ENCODE measurements around the gene LTBP3. TPM values are rescaled to one million over a fixed set of nuclear protein-coding genes. Genes with fewer than 3 reads are reported as not detected.

The LTBP3 gene
- total and polyA plus RNA-seq, 4 donors: 8.8 to 46.2 (median 17.0) TPM

DNA sequence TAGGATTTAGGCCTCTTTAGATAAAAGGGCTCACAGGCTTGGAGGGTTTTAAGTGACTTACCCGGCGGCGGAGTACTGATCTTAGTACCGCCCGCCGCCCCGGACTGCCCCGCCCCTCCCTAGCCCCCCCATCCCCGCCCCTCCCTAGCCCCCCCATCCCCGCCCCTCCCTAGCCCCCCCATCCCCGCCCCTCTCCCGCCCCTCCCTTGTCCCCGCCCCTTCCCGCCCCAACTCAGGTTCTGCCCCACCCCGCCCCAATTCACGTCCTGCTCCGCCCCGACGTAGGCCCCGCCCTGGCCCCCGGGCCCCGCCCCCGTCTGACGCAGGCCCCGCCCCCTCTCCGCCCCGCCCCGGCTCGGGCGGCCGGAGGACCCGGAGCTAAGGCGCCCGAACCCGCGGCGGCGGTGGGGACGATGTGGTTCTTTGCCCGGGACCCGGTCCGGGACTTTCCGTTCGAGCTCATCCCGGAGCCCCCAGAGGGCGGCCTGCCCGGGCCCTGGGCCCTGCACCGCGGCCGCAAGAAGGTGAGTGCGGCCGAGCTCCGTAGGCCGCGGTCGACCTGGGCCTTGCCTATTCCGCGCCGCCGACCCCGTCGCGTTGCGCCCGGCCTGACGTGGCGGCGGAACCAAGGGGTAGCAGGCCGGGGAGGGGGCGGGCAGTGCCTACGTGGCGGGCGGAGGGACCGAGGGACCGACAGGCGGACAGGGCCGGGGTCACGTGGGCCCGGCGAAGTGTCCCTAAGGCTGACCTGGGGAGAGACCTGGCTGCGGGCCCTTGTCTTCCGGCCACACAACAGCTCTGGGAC, 33.2 kb downstream of the LTBP3 start, which contains the start of gene SCYL1:
Gene SCYL1 (plus strand): TSS at position 343 of the 805 bp plus-strand sequence. CDS start 71 bp downstream, at position 414.
- Histone ChIP-seq H3K27me3 (ENCODE audit: control insufficient read depth in 4 of 4, insufficient read depth in 4 of 4, low read length in 3 of 4) (no peaks in the 10 kb centered on the region), H3K27ac (ENCODE audit: low read depth in 1 of 2, low read length in 2 of 2) (peak within 1 kb of the TSS; percentile 92 to 95), H3K4me1 (ENCODE audit: control insufficient read depth in 4 of 4, insufficient read depth in 4 of 4, low read length in 3 of 4) (peaks cover 14 to 49% (median 42%) of the 10 kb centered on the region in 4 donors), H3K9ac (ENCODE audit: low read depth in 1 of 2, low read length in 2 of 2) (peak within 1 kb of the TSS; percentile 69 to 86), H3K36me3 (ENCODE audit: control insufficient read depth in 4 of 4, insufficient read depth in 3 of 4, low read depth in 1 of 4, low read length in 3 of 4) (peaks cover 0 to 8% (median 4%) of the 10 kb centered on the region in 4 donors), H3K4me3 (ENCODE audit: low read depth in 1 of 3, low read length in 3 of 3) (peak within 1 kb of the TSS; percentile 67 to 95 (median 82)), H3K9me3 (ENCODE audit: control insufficient read depth in 4 of 4, low read length in 3 of 4) (no peaks in the 10 kb centered on the region)
- 3% methylated on average over 82 of the region's 82 CpGs for WGBS
- peak; percentile 98 for DNase-seq (ENCODE audit: low spot score)
- TF ChIP-seq, protein P1, sequence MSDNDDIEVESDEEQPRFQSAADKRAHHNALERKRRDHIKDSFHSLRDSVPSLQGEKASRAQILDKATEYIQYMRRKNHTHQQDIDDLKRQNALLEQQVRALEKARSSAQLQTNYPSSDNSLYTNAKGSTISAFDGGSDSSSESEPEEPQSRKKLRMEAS (IDR thresholded peaks at IDR 0.05): no peak
- TF ChIP-seq FOXA2 (IDR thresholded peaks at IDR 0.05) (no peak), EGR1 (IDR thresholded peaks at IDR 0.05; ENCODE audit: low read depth in 2 of 2) (no peak), TAF1 (conservative IDR thresholded peaks at IDR 0.05) (no peak), RXRA (IDR thresholded peaks at IDR 0.05) (no peak), FOXA1 (IDR thresholded peaks at IDR 0.05) (no peak), RAD21 (IDR thresholded peaks at IDR 0.05) (no peak), YY1 (IDR thresholded peaks at IDR 0.05) (no peak), HNF4G (IDR thresholded peaks at IDR 0.05) (no peak), GABPA (IDR thresholded peaks at IDR 0.05 in 1 of 2, conservative IDR thresholded peaks at IDR 0.05 in 1 of 2) (no peak), SP1 (IDR thresholded peaks at IDR 0.05) (no peak), HNF4A (conservative IDR thresholded peaks at IDR 0.05) (no peak), NR2F2 (IDR thresholded peaks at IDR 0.05) (no peak), JUND (IDR thresholded peaks at IDR 0.05) (no peak)
- TF ChIP-seq, protein P2, sequence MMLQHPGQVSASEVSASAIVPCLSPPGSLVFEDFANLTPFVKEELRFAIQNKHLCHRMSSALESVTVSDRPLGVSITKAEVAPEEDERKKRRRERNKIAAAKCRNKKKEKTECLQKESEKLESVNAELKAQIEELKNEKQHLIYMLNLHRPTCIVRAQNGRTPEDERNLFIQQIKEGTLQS (IDR thresholded peaks at IDR 0.05): no peak
- TF ChIP-seq, protein P3, sequence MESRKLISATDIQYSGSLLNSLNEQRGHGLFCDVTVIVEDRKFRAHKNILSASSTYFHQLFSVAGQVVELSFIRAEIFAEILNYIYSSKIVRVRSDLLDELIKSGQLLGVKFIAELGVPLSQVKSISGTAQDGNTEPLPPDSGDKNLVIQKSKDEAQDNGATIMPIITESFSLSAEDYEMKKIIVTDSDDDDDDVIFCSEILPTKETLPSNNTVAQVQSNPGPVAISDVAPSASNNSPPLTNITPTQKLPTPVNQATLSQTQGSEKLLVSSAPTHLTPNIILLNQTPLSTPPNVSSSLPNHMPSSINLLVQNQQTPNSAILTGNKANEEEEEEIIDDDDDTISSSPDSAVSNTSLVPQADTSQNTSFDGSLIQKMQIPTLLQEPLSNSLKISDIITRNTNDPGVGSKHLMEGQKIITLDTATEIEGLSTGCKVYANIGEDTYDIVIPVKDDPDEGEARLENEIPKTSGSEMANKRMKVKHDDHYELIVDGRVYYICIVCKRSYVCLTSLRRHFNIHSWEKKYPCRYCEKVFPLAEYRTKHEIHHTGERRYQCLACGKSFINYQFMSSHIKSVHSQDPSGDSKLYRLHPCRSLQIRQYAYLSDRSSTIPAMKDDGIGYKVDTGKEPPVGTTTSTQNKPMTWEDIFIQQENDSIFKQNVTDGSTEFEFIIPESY (IDR thresholded peaks at IDR 0.05): no peak
- TF ChIP-seq, protein P4, sequence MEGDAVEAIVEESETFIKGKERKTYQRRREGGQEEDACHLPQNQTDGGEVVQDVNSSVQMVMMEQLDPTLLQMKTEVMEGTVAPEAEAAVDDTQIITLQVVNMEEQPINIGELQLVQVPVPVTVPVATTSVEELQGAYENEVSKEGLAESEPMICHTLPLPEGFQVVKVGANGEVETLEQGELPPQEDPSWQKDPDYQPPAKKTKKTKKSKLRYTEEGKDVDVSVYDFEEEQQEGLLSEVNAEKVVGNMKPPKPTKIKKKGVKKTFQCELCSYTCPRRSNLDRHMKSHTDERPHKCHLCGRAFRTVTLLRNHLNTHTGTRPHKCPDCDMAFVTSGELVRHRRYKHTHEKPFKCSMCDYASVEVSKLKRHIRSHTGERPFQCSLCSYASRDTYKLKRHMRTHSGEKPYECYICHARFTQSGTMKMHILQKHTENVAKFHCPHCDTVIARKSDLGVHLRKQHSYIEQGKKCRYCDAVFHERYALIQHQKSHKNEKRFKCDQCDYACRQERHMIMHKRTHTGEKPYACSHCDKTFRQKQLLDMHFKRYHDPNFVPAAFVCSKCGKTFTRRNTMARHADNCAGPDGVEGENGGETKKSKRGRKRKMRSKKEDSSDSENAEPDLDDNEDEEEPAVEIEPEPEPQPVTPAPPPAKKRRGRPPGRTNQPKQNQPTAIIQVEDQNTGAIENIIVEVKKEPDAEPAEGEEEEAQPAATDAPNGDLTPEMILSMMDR (IDR thresholded peaks at IDR 0.05; ENCODE audit: low read depth, low read length, missing input control): no peak
- TF ChIP-seq, protein P5, sequence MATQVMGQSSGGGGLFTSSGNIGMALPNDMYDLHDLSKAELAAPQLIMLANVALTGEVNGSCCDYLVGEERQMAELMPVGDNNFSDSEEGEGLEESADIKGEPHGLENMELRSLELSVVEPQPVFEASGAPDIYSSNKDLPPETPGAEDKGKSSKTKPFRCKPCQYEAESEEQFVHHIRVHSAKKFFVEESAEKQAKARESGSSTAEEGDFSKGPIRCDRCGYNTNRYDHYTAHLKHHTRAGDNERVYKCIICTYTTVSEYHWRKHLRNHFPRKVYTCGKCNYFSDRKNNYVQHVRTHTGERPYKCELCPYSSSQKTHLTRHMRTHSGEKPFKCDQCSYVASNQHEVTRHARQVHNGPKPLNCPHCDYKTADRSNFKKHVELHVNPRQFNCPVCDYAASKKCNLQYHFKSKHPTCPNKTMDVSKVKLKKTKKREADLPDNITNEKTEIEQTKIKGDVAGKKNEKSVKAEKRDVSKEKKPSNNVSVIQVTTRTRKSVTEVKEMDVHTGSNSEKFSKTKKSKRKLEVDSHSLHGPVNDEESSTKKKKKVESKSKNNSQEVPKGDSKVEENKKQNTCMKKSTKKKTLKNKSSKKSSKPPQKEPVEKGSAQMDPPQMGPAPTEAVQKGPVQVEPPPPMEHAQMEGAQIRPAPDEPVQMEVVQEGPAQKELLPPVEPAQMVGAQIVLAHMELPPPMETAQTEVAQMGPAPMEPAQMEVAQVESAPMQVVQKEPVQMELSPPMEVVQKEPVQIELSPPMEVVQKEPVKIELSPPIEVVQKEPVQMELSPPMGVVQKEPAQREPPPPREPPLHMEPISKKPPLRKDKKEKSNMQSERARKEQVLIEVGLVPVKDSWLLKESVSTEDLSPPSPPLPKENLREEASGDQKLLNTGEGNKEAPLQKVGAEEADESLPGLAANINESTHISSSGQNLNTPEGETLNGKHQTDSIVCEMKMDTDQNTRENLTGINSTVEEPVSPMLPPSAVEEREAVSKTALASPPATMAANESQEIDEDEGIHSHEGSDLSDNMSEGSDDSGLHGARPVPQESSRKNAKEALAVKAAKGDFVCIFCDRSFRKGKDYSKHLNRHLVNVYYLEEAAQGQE (IDR thresholded peaks at IDR 0.05): no peak

Measured in liver (tissue), 9 donors.